ENCODE results near the gene MYO5C. TPM values are rescaled to one million over a fixed set of nuclear protein-coding genes. Genes with fewer than 3 reads are reported as not detected.

Gene MYO5C
- 8.1 and 11.7 TPM in 2 replicates for total RNA-seq

GRCh38 chr15:52295421-52296001, at the start of gene MYO5C:
MYO5C (minus strand) TSS chr15:52295804; CDS start chr15:52295636, 168 bp downstream.

GRCh38 chr15:52191207-52191606, 104.4 kb downstream of the MYO5C start, which contains the start of gene GNB5:
GNB5 (minus strand) TSS chr15:52191392; CDS start chr15:52184676, 6,716 bp downstream.

Small RNA genes lying within 50 kb of the gene (small RNA-seq; reads per million reads assigned to genes)
- gene MIR1266 (not detected), gene RF00019 (not detected)

Other genes starting within 250 kb of the MYO5C start
- 0.22 TPM in 1 of 2 replicates, not detected in the other for gene BCL2L10, start 183.0 kb downstream of the MYO5C start, total RNA-seq
- 17.0 and 22.0 TPM in 2 replicates for gene GNB5, start 104.4 kb downstream of the MYO5C start, total RNA-seq
- 166 and 257 TPM in 2 replicates for gene MYO5A, start 233.1 kb upstream of the MYO5C start, total RNA-seq